GM12891 (cell line): ENCODE measurements around the gene SPATA45.
"Not testable (repeated sequence)": the region's sequence is repeated elsewhere in the genome, so short reads cannot be mapped to it uniquely, and the experiment has no call there.

Source experiments
- DNase-seq: peaks from one replicate; pipeline ENCODE4 v3.0.0; 2011; ENCODE audit warnings: low spot score; ENCODE audit not compliant: insufficient read length
- FAIRE-seq: peaks from 2 replicates; lab custom pipeline; 2011; peaks lifted over from hg19 to GRCh38; lab: Jason Lieb, UNC
- PAX5 ChIP-seq: IDR thresholded peaks from 2 replicates; pipeline ENCODE4 v1.6.1; 2011; ENCODE audit warnings: low read length, moderate library complexity, mild to moderate bottlenecking; ENCODE audit not compliant: insufficient read depth, severe bottlenecking
- POLR2A ChIP-seq: IDR thresholded peaks from 2 replicates; pipeline ENCODE4 v1.6.1; 2011; ENCODE audit warnings: low read depth, low read length, control low read depth
- POLR2AphosphoS5 ChIP-seq: IDR thresholded peaks from 2 replicates; pipeline ENCODE4 v1.6.1; 2011; ENCODE audit warnings: low read depth, low read length, control low read depth
- POU2F2 ChIP-seq: IDR thresholded peaks from 2 replicates; pipeline ENCODE4 v1.6.1; 2011; ENCODE audit warnings: low read depth, mild to moderate bottlenecking, control low read depth, low read length, moderate library complexity
- SPI1 ChIP-seq: IDR thresholded peaks from 2 replicates; pipeline ENCODE4 v1.6.1; 2011; ENCODE audit warnings: low read depth, low read length, control low read depth
- TAF1 ChIP-seq: IDR thresholded peaks from 2 replicates; pipeline ENCODE4 v1.6.1; 2011; ENCODE audit warnings: low read depth, low read length, control low read depth

The SPATA45 gene

GRCh38 chr1:212833211-212834207 is 13.9 kb downstream of the SPATA45 start:
- peak; percentile 1; the same call in 1 of the 2 replicates for TF ChIP-seq SPI1
- FAIRE-seq = peak; percentile 43
- DNase-seq = not testable (repeated sequence)

GRCh38 chr1:212828395-212828794 is 19.1 kb downstream of the SPATA45 start:
- no peak for FAIRE-seq

GRCh38 chr1:212827831-212828278 is 19.6 kb downstream of the SPATA45 start:
- no peak for DNase-seq
- FAIRE-seq = no peak

More at GRCh38 chr1:212828395-212828794, 19.1 kb downstream of the SPATA45 start:
- TF ChIP-seq TAF1 = no peak
- TF ChIP-seq POLR2A = no peak
- no peak for TF ChIP-seq POU2F2
- no peak for TF ChIP-seq PAX5
- no peak for TF ChIP-seq SPI1
- no peak for TF ChIP-seq POLR2AphosphoS5
- no peak for DNase-seq

GRCh38 chr1:212827171-212827776 is 20.2 kb downstream of the SPATA45 start:
- DNase-seq = no peak
- FAIRE-seq = no peak
- TF ChIP-seq POLR2A (no peak), POLR2AphosphoS5 (no peak), SPI1 (no peak), PAX5 (no peak), TAF1 (no peak), POU2F2 (no peak)

More at GRCh38 chr1:212827831-212828278, 19.6 kb downstream of the SPATA45 start:
- TF ChIP-seq POLR2A = no peak
- no peak for TF ChIP-seq PAX5
- TF ChIP-seq POLR2AphosphoS5 = no peak
- no peak for TF ChIP-seq POU2F2
- no peak for TF ChIP-seq TAF1
- TF ChIP-seq SPI1 = no peak

- TF ChIP-seq POLR2AphosphoS5 = no peak
- no peak for TF ChIP-seq PAX5
Observed at GRCh38 chr1:212825798-212826452, 21.5 kb downstream of the SPATA45 start.

GRCh38 chr1:212824201-212824600 is 23.2 kb downstream of the SPATA45 start:
- FAIRE-seq (no peak), DNase-seq (no peak)

More at GRCh38 chr1:212825798-212826452, 21.5 kb downstream of the SPATA45 start:
- DNase-seq (no peak), FAIRE-seq (no peak)

GRCh38 chr1:212822956-212823355 is 24.5 kb downstream of the SPATA45 start:
- TF ChIP-seq SPI1 (no peak), POU2F2 (no peak), TAF1 (no peak), POLR2AphosphoS5 (no peak), POLR2A (no peak), PAX5 (no peak)
- DNase-seq = no peak
- no peak for FAIRE-seq

More at GRCh38 chr1:212824201-212824600, 23.2 kb downstream of the SPATA45 start:
- TF ChIP-seq TAF1 = no peak
- no peak for TF ChIP-seq POU2F2
- TF ChIP-seq PAX5 = no peak
- no peak for TF ChIP-seq SPI1
- TF ChIP-seq POLR2AphosphoS5 = no peak
- no peak for TF ChIP-seq POLR2A

- FAIRE-seq (peak; percentile 43), DNase-seq (no peak)
- TF ChIP-seq POLR2AphosphoS5 = no peak
- TF ChIP-seq SPI1 = no peak
- no peak for TF ChIP-seq POU2F2
- no peak for TF ChIP-seq TAF1
- TF ChIP-seq PAX5 = no peak
- no peak for TF ChIP-seq POLR2A
Observed at GRCh38 chr1:212820969-212821368, 26.5 kb downstream of the SPATA45 start.

GRCh38 chr1:212819726-212820125 is 27.7 kb downstream of the SPATA45 start:
- DNase-seq (no peak), FAIRE-seq (peak; percentile 77)
- TF ChIP-seq POLR2AphosphoS5 (no peak), POU2F2 (0 out of 2 replicates have a peak, but pooled peaks have one; percentile 17)
